GM18517 (cell line): Measurements from ENCODE around the gene GALNT13.

Source experiments
- ATAC-seq: cut with Tn5 transposase; IDR thresholded peaks from one replicate; pipeline ENCODE4 v1.9.1; 2021; ENCODE audit warnings: mild to moderate bottlenecking, moderate library complexity; ENCODE audit not compliant: unreplicated experiment

Gene GALNT13

DNA sequence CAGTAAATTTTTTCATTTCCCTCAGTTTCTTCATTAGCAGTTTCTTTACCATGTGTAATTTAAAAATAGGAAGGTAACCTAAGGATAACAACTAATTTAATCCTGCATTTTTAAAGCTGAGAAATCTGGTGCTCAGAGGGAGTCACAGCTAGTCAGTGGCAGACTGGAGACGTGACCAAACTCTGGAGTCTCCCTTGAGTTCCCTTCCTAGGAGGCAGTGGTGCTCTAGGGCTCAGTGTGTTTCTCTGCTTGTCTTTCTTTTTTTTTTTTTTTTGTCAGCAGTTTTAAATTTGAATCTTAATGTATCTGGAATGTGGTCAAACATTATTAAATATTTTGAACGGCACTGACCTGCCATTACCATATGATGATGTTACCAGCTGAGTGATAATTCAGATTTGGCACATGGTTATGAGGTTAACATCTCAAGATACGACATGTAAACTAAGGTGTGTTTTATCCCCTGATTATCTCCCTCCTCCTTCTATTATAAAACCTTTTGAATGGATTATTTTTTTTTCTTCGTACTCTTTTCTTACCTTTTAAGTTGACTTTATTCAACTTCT is 226.2 kb downstream of the GALNT13 start:
- ATAC-seq, result no peak

DNA sequence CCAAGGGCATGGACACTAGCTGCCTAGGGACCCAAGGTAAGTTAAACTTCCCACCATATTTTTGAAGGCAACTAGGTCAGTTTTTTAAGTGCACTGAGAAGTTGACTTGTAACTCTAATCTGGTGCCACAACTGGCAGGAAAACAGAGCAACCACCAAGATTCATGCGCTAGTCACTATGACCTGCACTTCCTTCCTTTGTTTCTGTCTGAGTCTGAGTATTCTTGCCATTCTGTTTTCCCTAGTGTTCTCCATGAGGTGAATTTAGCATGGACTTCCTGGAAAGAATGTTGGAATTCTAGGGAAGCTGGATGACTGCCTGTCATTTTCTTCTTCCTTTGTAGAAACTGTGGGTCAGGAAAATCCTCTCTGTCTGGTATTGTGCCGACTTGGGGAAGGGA is 249.0 kb downstream of the GALNT13 start:
- no peak for ATAC-seq

DNA sequence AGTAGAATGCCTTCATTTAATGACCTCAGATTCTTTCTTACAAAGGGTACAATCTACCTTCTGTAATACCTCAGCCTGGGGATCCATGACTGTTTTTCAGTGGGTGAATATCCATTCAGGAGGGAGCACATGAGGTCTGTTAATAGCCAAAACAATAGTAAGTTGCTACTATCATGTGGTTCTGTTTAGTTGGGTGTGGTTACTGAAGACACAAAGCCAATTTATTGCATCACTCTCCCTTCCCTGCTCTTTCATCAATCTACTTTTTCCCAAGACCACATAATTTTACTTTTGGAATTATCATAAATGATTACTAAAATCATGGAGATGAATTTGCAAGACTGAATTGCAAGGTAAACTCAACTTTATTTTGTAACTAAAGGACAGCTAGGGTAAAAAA is 254.2 kb downstream of the GALNT13 start:
- ATAC-seq, result no peak

DNA sequence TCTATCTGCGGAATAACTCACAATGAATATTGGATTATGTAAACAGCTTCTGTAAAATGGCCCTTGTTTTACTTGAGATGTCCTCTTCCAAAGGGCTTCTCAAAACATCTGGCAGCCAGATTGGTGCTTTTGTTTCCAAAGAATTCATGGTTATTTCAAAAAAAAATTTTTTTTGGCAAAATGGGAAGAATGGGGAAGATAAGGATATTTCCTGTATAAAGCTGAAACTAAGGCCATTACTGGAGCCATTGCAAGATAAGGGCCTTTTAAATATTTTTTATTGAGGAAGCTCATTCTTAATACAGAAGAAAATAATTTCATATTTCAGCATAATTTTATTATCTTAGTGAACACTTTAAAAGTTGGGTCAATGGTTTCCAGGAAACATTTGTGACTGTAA is 259.1 kb downstream of the GALNT13 start:
- no peak for ATAC-seq

DNA sequence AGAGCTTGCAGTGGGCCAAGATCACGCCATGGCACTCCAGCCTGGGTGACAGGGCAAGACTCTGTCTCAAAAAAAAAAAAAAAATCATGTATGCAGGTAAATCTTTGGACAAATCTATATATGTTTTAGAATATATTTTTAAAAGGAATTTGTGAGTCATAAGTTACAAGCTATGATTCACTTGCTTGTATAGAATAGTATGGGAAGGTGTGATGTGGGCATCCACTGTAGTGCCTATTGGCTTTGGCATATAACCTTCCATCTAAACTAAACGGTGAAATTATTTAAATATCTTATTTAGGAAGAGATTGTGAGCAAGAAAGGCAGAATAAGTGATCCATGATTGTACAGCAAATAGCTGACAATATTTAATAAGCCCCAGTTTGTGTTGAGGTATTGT is 261.1 kb downstream of the GALNT13 start:
- ATAC-seq, result no peak

DNA sequence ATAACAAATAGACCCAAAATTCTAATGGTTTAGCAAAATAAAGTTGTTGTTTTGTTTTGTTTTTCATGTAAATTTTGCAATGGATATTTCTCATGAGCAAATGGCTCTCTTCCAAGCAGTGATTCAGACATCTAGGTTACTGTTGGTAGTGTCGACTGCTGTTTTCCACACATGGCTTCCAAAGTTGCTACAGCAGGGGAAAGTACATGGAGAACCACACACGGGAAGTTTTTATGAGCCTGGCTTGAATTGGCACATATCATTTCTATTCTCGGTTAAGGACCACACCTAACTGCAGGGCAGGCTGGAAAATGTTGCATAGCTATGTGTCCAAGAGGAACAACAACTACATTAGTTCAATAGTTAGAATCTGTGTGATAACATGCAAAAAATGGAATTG is 262.1 kb downstream of the GALNT13 start:
- no peak for ATAC-seq

DNA sequence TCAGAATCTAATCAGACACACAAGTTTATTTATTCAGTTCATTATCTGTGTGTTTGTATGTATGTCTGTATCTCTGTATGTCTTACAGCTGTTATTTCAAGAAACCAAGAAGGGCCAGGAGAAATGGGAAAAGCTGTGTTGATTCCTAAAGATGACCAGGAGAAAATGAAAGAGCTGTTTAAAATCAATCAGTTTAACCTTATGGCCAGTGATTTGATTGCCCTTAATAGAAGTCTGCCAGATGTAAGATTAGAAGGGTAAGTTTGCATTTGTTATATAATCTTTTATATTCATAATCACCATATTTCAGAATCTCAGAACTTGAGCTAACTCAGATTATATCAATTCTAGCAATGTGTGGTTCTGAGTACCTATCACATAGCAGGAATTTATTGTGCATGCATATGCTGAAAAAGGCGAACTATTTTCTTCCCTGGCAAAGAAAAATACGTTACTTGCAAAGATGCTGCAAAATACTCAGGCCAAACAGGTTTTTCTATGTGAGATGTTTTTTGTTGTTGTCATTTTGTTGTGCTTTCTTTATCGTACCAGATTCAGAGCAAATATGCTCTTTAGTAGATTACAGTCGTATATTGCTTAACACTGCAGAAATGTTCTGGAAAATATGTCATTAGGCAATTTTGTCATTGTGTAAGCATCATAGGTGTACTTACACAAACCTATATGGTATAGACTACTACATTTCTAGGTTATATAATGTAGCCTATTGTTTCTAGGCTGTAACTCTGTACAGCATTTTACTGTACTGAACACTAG is 268.7 kb downstream of the GALNT13 start:
- ATAC-seq, result no peak

DNA sequence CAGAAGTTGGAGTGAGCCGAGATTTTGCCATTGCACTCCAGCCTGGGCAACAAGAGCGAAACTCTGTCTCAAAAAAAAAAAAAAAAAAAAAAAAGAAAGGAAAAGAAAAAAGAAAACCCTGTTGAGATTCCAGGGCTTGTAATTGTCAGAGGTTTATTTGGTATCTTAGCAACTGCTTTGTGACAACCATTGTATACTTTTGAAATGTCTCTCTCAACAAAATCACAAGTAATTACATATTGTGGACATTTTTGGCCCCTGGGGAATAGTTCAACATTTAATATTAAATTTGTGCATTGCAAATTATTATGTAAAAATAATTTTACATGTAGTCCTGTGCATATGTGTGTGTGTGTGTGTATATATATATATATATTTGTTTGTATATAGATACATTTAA is 270.8 kb downstream of the GALNT13 start:
- no peak for ATAC-seq

DNA sequence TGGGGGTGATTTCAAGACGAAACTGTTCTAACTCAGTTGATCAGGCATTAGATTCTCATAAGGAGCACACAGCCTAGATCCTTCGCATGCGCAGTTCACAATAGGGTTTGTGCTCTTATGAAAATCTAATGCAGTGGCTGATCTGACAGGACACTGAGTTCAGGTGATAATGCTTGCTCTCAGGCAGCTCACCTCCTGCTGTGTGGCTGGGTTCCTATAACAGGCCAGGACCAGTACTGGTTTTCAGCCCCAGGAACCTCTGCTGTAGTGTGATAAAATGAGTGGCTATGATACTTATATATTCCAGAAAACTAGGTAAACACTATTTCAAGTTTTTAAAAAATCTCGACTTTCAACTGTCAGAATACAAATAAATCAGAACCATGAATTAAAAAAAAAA is 271.4 kb downstream of the GALNT13 start:
- ATAC-seq, result no peak

DNA sequence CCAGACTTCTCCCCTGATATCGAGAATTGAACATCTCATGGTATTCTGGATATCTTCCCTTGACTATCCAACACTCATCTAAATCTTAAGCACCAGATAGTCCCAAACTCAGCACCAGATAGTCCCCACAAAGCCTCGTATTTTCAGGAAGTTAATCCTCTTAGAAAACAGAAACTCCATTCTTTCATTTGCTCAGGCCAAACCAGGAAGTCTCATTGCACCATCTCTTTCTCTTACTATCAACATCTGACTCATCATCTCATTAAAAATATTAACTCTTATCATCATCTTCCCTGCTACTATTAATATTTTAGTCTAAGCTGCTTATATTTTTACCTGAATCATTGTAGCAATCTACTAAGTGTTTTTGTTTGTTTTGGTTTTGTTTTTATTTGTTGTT is 286.4 kb downstream of the GALNT13 start:
- no peak for ATAC-seq

DNA sequence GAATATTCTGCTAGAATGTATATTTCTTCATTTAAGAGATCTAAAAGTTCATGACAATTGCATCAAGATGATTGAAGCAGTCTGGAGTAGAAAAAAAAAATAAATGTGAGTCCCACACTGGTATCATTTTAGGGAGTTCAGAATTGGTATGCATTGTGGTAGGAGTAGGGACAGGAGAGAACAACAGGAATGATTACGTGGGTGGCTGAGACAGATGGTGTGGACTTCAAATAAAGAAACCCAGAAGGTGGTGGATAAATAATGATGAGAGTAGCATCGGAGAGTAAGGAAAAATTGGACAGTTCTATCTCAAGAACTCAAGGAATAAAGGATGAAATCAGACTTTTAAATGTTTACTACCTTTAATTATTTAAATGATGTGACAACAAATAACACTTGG is 289.6 kb downstream of the GALNT13 start:
- no peak for ATAC-seq

DNA sequence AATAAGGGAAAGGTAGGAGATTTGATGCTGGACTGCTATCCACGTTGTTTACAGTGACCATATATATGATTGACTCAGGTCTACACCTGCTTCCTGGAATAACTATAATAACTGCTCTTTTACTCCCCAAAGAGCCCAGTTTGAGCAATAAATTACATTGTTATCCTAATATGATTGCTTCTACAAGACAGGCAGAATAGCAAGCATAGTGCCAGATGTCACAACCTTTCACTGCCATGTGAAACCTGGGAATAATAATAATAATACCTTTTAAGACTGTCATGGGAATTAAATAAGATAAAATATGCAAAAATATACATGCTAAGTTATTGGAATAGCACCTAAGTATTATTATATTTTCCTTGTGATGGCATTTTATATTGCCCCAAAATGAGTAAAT is 298.7 kb downstream of the GALNT13 start:
- ATAC-seq, result no peak

DNA sequence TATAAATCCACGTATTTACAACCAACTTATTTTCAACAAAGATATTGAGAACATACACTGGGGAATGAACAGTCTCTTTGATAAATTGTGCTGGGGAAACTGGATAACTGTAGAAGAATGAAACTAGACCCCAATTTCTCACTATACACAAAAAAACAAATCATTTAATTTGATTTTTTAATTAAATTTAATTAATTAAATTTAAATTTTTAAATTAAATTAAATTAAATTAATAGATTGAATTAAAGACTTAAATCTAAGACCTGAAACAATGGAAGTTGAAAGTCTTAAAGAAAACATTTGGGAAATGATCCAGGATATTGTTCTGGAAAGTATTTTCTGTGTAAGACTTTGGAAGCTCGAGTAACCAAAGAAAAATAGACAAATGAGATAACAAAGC is 301.4 kb downstream of the GALNT13 start:
- no peak for ATAC-seq

DNA sequence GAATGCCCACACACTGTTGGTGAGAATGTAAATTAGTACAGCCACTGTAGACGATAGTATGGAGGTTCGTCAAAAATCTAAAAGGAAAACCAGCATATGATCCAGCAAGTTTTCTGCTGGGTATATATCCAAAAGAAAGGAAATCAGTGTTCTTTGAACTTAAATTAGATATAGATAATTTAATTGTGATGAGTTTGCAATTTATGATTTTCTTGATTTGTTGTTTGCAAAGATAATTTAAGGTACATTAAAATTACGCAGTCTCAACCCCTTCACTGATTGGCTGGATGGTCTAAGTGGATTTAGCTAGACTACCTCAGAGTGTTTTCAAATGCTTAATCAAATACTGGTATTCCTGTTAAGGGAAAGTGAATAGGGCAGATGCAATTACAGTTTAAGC is 302.2 kb downstream of the GALNT13 start:
- ATAC-seq, result no peak

DNA sequence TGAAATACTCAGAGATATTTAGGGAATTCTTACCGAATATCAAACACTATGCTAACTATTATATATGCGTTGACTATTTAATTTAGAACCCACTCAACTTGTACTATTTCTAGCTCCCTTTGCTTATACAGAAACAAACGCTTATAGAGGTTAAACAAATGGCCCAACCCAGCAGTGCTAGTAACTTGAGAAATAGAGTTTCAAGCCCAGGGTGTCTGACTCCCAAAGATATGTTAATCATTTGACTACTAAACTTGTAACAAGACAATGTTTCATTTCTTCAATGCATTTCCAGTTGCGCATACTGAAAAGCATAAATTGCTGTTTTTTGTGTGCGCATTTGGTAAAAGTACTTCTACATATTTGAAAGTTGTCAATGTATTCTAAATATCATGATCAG is 310.3 kb downstream of the GALNT13 start:
- ATAC-seq, result no peak

DNA sequence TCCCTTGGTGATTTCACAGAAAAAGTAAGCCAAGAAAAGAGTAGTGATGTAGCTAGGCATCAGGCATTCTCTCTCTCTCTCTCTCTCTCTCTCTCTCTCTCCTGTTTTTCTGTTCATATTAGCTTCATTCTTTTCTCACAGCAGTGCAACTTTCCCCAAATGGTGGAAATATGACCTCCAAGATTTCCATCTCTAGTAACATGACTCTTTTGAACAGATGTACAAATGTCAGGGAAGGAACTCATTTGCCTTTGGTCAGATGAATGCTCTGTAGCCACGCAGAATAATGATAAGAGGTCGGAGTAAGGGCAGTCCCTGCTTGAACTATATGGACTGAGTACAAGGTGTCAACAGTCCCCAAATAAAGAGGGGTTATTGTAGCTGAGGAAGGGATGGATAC is 316.2 kb downstream of the GALNT13 start:
- ATAC-seq, result no peak

DNA sequence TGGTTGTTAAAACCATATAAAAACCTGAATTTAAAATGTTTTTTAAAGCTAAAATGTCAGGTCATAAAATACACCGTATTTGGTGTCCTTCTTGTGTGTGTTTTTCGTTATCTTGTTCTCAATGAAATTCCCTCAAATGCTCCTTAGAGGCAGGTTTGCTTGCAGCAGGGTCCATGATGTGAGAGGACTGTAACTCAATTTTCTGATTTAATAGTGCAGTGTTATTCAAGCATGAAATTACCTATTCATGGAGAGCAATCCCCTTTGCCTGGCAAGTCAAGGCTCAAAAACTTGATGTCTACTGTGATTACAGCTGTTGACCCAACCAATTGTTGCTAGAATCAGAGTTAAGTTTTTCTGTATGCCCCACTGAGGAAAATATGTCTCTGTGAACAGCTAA is 318.2 kb downstream of the GALNT13 start:
- ATAC-seq, result no peak

DNA sequence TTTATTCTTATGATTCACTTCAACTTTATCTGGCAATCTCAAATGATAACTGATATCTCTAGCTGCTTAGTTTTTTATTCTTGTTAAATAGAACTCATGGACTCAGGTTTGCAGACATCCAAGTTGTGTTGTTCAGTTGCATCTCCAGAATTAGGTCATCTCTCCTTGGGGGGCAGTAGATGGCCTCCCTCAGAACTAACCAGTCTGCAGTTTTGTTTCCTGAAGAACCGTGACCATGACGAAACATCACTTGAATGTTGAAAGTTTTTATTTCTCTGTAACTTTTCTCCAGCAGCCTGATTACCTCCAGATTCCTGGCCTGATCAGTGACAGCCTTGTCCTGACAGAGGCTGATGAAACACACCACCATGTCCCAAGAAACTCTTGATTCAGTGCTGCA is 321.5 kb downstream of the GALNT13 start:
- no peak for ATAC-seq

DNA sequence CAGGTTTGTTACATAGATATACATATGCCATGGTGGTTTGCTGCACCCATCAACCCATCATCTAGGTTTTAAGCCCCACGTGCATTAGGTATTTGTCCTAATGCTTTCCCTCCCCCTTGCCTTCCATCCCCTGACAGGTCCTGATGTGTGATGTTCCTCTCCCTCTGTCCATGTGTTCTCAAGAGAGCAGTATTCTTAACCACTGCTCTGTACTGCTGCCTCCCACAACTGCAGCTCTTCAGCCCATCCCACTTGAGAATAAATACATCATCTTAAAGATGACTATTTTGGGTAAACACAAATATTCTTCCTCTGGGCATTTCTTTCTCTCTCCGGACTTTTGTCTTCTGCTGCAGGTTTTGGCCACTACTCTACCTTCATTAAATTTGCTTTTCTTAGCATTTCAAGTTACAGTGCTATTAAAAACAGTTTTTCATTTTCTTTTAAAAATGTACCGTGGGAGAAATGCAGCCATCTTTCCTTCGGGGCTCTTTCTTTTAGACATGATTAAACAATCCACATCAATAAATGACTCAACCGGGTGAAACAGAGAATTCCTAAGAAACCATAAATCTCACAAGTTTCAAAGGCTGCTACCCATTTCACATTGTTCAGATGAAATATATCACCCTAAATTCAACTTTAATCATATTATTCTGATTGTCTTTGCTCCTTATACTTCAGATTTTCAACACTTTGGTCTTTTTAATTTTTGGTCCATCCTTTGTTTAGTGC is 323.4 kb downstream of the GALNT13 start:
- no peak for ATAC-seq

DNA sequence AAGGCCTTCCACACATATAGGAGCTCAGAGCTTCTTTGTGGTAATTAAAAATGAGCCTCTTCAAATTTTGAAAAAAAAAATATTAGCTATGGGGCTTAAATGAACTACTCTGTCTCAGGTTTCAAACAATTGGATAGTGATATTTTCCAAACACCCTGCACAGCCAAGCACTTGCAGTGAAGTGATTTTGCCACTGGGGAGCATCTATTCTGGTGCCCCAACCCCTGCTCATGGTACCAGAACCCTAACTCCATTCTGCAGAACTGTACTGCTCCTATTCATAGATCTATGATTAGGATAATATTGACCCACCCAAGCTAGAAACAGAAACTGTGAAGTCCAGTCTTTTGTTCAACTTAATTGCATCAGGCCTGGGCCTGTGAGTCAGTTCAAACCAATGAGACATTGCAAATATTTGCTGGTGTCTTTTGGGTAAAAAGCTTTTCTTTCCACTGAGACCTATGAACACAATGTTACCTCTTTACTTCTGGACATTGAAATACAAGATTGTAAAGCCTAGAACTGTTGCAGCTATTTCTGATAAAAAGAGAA is 324.0 kb downstream of the GALNT13 start:
- ATAC-seq, result no peak

DNA sequence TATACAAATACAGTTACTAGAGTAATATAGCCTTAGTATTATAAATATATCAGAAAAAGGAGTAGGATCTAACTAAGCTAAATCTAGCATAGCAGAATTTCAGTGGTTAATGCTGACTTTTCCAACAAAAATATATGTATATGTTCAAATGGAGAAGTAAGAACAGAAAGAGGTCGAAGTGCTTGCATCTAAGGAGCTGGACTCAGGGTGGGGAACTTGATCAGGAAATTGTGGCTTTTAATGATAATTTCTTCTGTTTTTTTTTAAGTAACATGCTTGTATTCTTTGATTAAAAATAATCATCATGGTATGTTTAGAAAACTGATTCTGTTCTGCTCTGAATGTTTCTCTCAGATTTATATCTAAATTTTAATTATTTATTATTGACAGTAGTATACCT is 327.1 kb downstream of the GALNT13 start:
- ATAC-seq, result no peak

DNA sequence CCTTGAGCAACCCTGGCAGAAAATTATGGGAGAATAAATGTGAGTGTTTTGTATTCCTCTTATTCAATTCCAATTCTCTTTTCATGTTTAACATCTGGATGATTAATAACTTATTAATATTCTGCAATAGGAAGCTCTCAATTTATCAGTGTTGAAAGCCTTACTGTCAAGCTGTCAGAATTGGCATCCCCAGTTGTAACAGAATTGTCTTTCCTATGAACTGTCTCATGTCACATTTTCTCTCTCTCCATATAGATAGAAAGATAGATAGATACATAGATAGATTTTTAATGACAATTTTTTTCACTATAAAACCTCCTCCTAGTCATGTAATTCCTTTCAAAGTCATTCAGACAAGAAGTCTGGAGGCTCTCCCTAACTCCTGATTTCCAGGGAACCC is 331.5 kb downstream of the GALNT13 start:
- no peak for ATAC-seq
